Thyroid gland (tissue), 4 donors: Measurements from ENCODE around the gene ST7. TPM values are rescaled to one million over a fixed set of nuclear protein-coding genes. Genes with fewer than 3 reads are reported as not detected.

Experiments
- DNase-seq, 2 donors: peaks; one replicate each; pipeline ENCODE4 v3.0.0-alpha.2; 2019
- H3K27ac ChIP-seq, 3 donors: fragments of 200-600 bp; sonication (generic); 1 replicate in 2 of 3; 2 replicates in 1 of 3; pipeline ENCODE4 v1.5.1; 2016 to 2019; ENCODE audit warnings: mild to moderate bottlenecking in 1 of 3, moderate library complexity in 1 of 3
- H3K27me3 ChIP-seq: fragments of 200-600 bp; sonication (generic); one replicate; pipeline ENCODE4 v1.5.1; 2019
- H3K36me3 ChIP-seq, 2 donors: fragments of 200-600 bp; sonication (generic); one replicate each; pipeline ENCODE4 v1.5.1; 2016 to 2019
- H3K4me1 ChIP-seq, 2 donors: fragments of 200-600 bp; sonication (generic); one replicate each; pipeline ENCODE4 v1.5.1; 2017 to 2019
- H3K4me3 ChIP-seq, 3 donors: fragments of 200-600 bp; sonication (generic); replicated peaks in 1 of 3; 1 replicate in 2 of 3; 2 replicates in 1 of 3; pipeline ENCODE4 v1.5.1; 2016; ENCODE audit warnings: mild to moderate bottlenecking in 1 of 3
- H3K9me3 ChIP-seq: fragments of 200-600 bp; sonication (generic); one replicate; pipeline ENCODE4 v1.5.1; 2017
- POLR2A ChIP-seq, 2 donors: fragments of 450-650 bp; IDR thresholded peaks; one replicate each; pipeline ENCODE4 v1.6.1; 2017; ENCODE audit warnings: antibody characterized with exemption in 2 of 2, mild to moderate bottlenecking in 2 of 2, moderate library complexity in 1 of 2
- WGBS, 2 donors: methylation state at CpG; one replicate each; pipeline ENCODE4 v1.1.5; 2017; 5-methylcytosine and 5-hydroxymethylcytosine counted together
- intact Hi-C: fragments of 100-400 bp; cut with DNase I; formaldehyde crosslinking; loops from one replicate; pipeline ENCODE4 v1.15.1; 2023
- total RNA-seq, 4 donors: library from RNA; depleted of rRNA; stranded (reverse); fragments of >200 nt; gene quantifications; one replicate each; pipeline ENCODE4 v1.2.3, GENCODE V29; 2016
- TF ChIP-seq, protein P1 (sequence below), 6 experiments: fragments of 200-600 bp in 3 of 6; fragments of 450-650 bp in 3 of 6; sonication (generic) in 3 of 6; IDR thresholded peaks; one replicate each; pipeline ENCODE4 v1.5.1; 2016 to 2019; ENCODE audit warnings: antibody characterized with exemption in 6 of 6, mild to moderate bottlenecking in 2 of 6, inconsistent platforms in 1 of 6, moderate library complexity in 1 of 6

Gene ST7
- total RNA-seq, 4 donors from 2014 or later, result 62.8 to 75.1 (median 66.7) TPM

DNA sequence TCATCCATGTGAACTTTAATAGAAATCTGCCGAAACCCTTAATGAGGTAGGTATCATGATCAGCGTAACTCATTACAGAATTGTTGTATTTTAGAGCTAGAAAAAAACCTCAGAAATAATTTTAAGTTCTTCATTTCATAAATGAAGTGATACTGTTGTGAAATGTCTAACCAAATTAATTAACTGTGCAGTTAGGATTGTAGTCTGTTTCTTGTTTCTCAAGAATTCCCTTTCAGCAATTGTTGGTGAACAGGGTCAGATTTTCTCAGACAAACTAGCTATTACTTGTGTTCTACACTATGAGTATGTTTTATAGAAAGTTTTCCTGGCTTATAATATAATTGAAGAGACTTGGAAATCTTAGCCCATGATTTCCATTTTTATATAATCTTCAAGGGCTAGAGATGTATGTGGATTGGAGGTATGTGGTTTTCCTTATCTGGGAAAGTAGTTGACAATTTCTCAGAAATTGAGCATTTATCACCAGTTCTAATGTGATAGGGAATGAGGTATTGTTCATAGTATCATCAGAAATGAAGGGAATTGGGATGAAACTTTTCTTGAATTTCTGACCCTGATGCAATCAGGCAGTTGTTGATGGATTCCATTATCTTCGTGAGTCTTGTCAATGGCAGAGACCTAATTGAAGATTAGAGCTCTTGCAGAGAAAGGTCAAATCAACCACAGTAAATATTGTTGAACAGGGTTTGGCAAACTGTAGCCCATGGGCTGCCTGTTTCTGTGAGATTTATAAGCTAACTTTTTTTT is 55.0 kb downstream of the ST7 start:
- no peaks in the 10 kb centered on the region for H3K36me3 ChIP-seq
- H3K27me3 ChIP-seq, result no peaks in the 10 kb centered on the region
- WGBS, 2 donors, result 92 to 99% methylated on average over 3 of the region's 3 CpGs
- no peak for DNase-seq
- H3K4me3 ChIP-seq, result no peak overlapping the region
- H3K4me1 ChIP-seq, result peaks cover 7 to 11% of the 10 kb centered on the region in 2 donors
- TF ChIP-seq POLR2A (IDR thresholded peaks at IDR 0.05), result no peak
- TF ChIP-seq, protein P1, sequence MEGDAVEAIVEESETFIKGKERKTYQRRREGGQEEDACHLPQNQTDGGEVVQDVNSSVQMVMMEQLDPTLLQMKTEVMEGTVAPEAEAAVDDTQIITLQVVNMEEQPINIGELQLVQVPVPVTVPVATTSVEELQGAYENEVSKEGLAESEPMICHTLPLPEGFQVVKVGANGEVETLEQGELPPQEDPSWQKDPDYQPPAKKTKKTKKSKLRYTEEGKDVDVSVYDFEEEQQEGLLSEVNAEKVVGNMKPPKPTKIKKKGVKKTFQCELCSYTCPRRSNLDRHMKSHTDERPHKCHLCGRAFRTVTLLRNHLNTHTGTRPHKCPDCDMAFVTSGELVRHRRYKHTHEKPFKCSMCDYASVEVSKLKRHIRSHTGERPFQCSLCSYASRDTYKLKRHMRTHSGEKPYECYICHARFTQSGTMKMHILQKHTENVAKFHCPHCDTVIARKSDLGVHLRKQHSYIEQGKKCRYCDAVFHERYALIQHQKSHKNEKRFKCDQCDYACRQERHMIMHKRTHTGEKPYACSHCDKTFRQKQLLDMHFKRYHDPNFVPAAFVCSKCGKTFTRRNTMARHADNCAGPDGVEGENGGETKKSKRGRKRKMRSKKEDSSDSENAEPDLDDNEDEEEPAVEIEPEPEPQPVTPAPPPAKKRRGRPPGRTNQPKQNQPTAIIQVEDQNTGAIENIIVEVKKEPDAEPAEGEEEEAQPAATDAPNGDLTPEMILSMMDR (IDR thresholded peaks at IDR 0.05), result no peak
- intact Hi-C loops, result no loop called here
- H3K9me3 ChIP-seq, result no peaks in the 10 kb centered on the region
- H3K27ac ChIP-seq, result no peak overlapping the region

DNA sequence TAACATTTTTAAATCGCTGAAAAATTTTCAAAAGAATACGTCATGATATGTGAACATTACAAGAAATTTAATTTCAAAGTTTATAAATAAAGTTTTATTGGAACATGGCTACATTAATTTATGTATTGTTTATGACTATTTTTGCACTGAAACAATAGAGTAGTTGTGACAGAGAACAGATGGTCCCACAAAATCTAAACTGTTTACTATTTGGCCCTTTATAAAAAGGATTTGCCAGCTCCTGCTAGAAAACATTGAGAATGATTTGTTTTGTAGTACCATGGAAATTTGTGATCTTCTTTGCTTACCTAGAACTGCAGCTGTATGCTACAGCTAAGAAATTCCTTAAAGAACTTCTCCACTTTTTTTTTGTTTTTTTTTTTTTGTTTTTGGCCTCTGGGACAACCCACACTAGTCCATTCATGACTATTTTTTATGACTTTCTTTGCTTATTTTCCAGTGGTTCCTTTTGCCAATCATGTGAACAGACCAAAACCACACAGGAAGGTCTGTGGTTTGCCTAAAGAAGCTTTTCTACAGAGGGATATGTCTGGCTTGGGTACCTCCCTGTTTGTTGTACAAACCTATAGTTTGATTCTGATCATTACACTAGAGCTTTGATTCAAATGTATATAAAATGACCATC is 55.7 kb downstream of the ST7 start:
- Histone ChIP-seq H3K36me3 (no peaks in the 10 kb centered on the region), H3K4me1 (peaks cover 7 to 11% of the 10 kb centered on the region in 2 donors), H3K9me3 (no peaks in the 10 kb centered on the region), H3K27me3 (no peaks in the 10 kb centered on the region), H3K4me3 (no peak overlapping the region), H3K27ac (no peak overlapping the region)
- TF ChIP-seq, protein P1 (IDR thresholded peaks at IDR 0.05), result no peak
- no peak for TF ChIP-seq POLR2A (IDR thresholded peaks at IDR 0.05)
- DNase-seq, result no peak
- intact Hi-C loops, result no loop called here
- 94 to 98% methylated on average over 2 of the region's 2 CpGs for WGBS, 2 donors

DNA sequence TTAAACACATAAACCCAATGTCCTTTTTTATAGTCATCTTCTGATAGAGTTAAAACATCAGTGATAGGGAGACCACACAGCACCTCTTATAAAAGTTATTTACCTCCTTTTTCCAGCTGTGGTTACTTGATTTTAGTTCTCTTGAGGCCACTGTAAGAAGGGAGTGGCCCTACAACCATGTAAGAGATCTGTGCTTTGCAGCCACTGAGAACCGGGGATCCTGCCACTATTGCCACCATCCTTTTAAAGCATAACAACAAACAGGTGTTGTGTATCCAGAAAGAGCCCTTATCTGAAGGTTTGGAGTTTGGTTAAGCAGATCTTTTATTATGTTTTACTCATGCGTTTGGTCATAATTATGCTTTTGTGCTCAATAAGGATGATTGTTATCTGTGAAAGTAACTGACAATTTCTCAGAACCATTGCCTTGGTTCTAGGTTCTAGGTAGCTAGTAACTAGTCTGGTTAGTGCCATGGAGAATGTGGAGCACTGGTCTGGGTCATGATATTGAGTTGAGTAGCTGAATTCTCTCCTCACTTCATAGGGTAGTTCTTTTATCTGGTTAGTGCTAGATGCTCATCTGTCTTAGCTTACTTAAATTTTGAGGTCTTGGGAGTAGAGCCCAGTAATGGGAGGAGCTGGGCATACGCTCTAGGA is 56.5 kb downstream of the ST7 start:
- 85 to 89% methylated on average over 3 of the region's 3 CpGs for WGBS, 2 donors
- peaks cover 7 to 18% of the 10 kb centered on the region in 2 donors for H3K4me1 ChIP-seq

DNA sequence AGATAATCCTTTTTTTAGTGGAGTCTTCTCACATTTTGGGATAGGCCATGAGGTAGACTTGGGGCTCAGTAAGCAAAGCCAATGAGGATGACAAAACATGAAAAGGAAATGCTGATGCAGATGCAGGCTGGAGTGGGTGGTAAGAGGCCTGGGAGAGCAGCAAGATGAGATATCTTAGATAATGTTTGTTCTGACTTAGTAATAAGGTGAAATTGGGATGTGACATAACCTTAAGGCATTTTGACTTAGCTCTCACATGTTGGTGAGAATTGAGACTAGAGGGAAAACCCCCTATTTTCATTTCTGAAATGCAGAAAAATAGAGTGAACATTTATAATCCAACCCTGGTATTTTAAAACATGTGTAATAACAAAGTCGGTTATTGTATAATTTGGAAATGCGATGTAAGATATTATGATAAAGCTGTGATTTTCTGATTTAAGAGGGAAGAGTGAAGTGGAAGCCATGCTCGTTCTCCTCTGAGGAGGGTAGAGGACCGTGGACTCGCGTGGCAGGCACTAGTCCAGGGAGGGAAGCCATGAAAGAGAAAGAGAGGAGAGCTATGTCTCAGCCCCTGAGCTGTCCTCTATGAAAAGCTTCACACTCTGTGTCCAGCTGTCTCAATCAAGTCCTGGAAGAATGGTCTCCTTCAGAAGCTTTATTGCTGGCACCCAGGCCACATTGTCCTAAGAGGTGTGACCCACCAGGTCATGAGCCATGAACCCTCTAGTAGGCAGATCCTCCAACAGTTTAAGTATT is 57.3 kb downstream of the ST7 start:
- TF ChIP-seq, protein P1 (IDR thresholded peaks at IDR 0.05), result no peak
- TF ChIP-seq POLR2A (IDR thresholded peaks at IDR 0.05), result no peak
- DNase-seq, result no peak
- H3K27ac ChIP-seq, result peak overlapping the region in 1 of 3 donors; percentile 15
- intact Hi-C loops, result no loop called here
- H3K4me3 ChIP-seq, result no peak overlapping the region
- no peaks in the 10 kb centered on the region for H3K9me3 ChIP-seq
- H3K27me3 ChIP-seq, result no peaks in the 10 kb centered on the region
- no peaks in the 10 kb centered on the region for H3K36me3 ChIP-seq
- H3K4me1 ChIP-seq, result peaks cover 12 to 22% of the 10 kb centered on the region in 2 donors
- WGBS, 2 donors, result 94 to 95% methylated on average over 6 of the region's 6 CpGs

More for the DNA sequence above, 56.5 kb downstream of the ST7 start:
- no peaks in the 10 kb centered on the region for H3K36me3 ChIP-seq
- intact Hi-C loops, result no loop called here
- no peak overlapping the region for H3K27ac ChIP-seq
- H3K4me3 ChIP-seq, result no peak overlapping the region
- no peaks in the 10 kb centered on the region for H3K9me3 ChIP-seq
- no peak for DNase-seq
- no peak for TF ChIP-seq POLR2A (IDR thresholded peaks at IDR 0.05)
- TF ChIP-seq, protein P1 (IDR thresholded peaks at IDR 0.05), result no peak
- no peaks in the 10 kb centered on the region for H3K27me3 ChIP-seq
